PC-9 (cell line): ENCODE data around the gene PFKFB4.

Source experiments
- EZH2 ChIP-seq: fragments of 200-600 bp; sonication (generic); IDR thresholded peaks from 2 replicates; pipeline ENCODE4 v1.8.0; 2017; ENCODE audit warnings: antibody characterized with exemption, low read depth
- TF ChIP-seq, protein P1 (sequence below): fragments of 200-600 bp; sonication (generic); conservative IDR thresholded peaks from 2 replicates; pipeline ENCODE4 v1.6.1; 2017; ENCODE audit warnings: mixed run types, antibody characterized with exemption, mild to moderate bottlenecking, moderate library complexity

DNA sequence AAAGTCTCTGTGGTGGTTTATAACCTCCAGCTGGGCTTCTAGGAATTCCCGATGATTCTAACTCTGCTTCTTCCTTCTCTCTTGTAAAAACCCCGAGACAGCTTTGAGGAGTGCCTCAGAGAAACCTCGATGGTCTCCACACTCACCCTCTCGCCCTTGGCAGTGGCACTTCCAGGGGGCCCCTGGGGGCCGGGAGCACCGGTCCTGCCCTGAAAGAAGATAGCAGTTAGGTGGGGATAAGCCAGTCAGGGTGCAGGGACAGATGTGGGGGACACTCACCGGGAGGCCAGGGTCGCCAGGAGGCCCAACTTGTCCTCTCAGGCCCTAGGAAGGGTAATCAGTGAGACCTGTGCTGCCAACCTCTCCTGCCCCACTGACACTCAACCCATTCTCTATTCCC is 28.8 kb upstream of the PFKFB4 start:
- TF ChIP-seq, protein P1, sequence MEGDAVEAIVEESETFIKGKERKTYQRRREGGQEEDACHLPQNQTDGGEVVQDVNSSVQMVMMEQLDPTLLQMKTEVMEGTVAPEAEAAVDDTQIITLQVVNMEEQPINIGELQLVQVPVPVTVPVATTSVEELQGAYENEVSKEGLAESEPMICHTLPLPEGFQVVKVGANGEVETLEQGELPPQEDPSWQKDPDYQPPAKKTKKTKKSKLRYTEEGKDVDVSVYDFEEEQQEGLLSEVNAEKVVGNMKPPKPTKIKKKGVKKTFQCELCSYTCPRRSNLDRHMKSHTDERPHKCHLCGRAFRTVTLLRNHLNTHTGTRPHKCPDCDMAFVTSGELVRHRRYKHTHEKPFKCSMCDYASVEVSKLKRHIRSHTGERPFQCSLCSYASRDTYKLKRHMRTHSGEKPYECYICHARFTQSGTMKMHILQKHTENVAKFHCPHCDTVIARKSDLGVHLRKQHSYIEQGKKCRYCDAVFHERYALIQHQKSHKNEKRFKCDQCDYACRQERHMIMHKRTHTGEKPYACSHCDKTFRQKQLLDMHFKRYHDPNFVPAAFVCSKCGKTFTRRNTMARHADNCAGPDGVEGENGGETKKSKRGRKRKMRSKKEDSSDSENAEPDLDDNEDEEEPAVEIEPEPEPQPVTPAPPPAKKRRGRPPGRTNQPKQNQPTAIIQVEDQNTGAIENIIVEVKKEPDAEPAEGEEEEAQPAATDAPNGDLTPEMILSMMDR = no peak
- TF ChIP-seq EZH2 = no peak
